GM06990 (cell line): Measurements from ENCODE around the gene PSME3IP1.
"Not testable (repeated sequence)": the region's sequence is repeated elsewhere in the genome, so short reads cannot be mapped to it uniquely, and the experiment has no call there.

Source experiments
- DNase-seq: peaks from one replicate; pipeline ENCODE4 v3.0.0-alpha.2; 2011; ENCODE audit not compliant: insufficient read length; ENCODE audit errors: extremely low read depth
- H3K27me3 ChIP-seq: replicated peaks from 2 replicates; pipeline ENCODE4 v1.6.0; 2011; ENCODE audit warnings: low read length; ENCODE audit not compliant: control insufficient read depth, insufficient read depth
- H3K36me3 ChIP-seq: 2 replicates; pipeline ENCODE4 v1.5.1; 2011; ENCODE audit warnings: low read length; ENCODE audit not compliant: control insufficient read depth, insufficient read depth
- H3K4me3 ChIP-seq: replicated peaks from 2 replicates; pipeline ENCODE4 v1.5.1; 2011; ENCODE audit warnings: low read depth, mild to moderate bottlenecking, control low read depth, low read length
- TF ChIP-seq, protein P1 (sequence below): IDR thresholded peaks from 2 replicates; pipeline ENCODE4 v1.5.1; 2011; ENCODE audit warnings: low read length, control low read depth, mild to moderate bottlenecking, inconsistent platforms; ENCODE audit not compliant: insufficient read depth, poor library complexity, severe bottlenecking

PSME3IP1 gene

DNA sequence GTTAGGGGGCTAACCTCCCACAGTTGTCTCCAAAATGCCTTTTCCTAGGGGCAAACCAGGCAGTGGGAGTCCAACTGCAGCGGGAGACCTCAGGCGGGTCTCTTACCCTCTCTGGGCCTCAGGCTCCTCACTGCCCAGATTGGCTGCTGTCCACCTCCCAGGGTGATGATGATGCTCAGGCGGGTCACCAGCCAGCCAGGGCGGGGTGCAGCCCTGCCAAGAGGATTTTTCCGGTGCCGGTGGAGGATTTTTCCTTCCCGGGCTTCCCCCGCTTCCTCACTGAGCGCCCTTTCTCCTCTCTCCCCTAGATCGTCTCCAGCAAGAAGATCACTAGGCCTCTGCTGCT is 70.7 kb downstream of the PSME3IP1 start:
- Histone ChIP-seq H3K4me3 (no peak overlapping the region), H3K27me3 (no peaks in the 10 kb centered on the region), H3K36me3 (no peaks in the 10 kb centered on the region)
- TF ChIP-seq, protein P1, sequence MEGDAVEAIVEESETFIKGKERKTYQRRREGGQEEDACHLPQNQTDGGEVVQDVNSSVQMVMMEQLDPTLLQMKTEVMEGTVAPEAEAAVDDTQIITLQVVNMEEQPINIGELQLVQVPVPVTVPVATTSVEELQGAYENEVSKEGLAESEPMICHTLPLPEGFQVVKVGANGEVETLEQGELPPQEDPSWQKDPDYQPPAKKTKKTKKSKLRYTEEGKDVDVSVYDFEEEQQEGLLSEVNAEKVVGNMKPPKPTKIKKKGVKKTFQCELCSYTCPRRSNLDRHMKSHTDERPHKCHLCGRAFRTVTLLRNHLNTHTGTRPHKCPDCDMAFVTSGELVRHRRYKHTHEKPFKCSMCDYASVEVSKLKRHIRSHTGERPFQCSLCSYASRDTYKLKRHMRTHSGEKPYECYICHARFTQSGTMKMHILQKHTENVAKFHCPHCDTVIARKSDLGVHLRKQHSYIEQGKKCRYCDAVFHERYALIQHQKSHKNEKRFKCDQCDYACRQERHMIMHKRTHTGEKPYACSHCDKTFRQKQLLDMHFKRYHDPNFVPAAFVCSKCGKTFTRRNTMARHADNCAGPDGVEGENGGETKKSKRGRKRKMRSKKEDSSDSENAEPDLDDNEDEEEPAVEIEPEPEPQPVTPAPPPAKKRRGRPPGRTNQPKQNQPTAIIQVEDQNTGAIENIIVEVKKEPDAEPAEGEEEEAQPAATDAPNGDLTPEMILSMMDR: no peak
- DNase-seq: no peak

DNA sequence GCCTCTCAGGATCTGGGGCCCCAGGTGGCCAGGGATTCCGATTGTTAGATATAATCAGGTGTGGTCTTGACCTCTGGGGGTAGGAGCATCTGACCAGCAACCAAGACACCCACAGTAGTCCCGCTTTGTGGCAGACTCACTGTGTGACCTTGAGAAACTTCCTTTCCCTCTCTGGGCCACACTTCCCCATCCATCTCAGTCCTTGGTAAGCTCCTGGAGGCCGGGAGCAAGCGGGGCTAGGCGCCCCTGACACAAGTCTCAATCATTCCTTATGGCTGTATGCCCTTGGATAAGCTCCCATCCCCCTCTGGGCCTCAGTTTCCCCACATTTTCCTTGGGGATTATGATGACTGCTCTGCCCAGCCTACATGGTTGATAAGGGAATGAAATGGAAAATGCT is 72.2 kb downstream of the PSME3IP1 start:
- no peak for DNase-seq
- Histone ChIP-seq H3K27me3 (no peaks in the 10 kb centered on the region), H3K4me3 (no peak overlapping the region), H3K36me3 (no peaks in the 10 kb centered on the region)
- TF ChIP-seq, protein P1: no peak

- Histone ChIP-seq H3K36me3 (no peaks in the 10 kb centered on the region), H3K27me3 (no peaks in the 10 kb centered on the region), H3K4me3 (no peak overlapping the region)
- DNase-seq: no peak
- TF ChIP-seq, protein P1: no peak
Measured at GRCh38 chr16:57113042-57113453, 72.8 kb downstream of the PSME3IP1 start.

DNA sequence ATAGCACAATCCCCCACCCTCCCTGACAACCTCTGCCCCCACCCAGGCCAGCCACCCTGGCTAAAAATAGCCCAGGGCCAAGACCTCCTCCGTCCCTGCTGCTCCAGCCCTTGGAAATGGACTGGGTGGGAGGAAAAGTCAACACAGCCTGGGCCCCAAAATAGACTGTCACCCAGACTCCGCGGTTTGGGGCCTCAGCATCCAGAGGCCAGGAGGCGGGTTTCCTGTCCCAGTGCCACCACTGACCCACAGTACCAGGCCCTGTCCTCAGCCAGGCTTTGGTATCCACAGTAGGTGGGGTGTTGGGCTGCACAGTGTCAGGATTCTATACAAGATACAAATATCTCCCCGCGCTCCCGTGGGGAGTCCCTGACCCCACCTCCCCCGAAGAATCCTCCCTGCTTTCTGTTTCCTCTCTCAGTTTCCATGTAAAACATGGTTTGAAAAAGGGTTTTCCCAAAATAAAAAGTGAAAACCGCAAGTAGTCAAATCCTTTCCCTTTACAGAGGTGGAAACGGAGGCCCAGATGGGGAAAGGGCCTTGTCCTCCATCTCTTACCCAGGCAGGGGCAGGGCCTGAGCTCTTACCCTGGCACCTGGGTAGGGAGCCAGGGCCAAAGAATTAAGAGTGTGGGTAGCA is 73.3 kb downstream of the PSME3IP1 start:
- no peak for DNase-seq
- H3K36me3 ChIP-seq: no peaks in the 10 kb centered on the region
- TF ChIP-seq, protein P1: no peak

DNA sequence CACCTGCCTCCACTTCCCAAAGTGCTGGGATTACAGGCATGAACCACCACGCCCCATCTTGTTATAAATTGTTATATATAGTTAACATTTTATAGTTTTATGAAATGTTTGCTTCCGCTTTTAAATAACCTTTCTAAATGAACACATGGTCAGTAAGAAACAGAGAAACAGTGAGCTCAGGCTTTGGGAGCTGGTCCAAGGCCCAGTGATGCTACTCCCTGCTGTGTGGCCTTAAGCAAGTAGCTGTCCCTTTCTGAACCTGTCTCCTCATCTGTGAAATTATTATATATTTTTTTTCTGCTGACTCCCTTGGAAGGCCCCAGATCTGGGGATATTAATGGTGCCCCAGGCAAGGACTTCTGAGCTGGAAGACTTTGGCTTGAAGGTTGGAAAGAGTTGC is 74.4 kb downstream of the PSME3IP1 start:
- no peak for DNase-seq
- no peaks in the 10 kb centered on the region for H3K27me3 ChIP-seq
- TF ChIP-seq, protein P1: no peak
- no peaks in the 10 kb centered on the region for H3K36me3 ChIP-seq
- no peak overlapping the region for H3K4me3 ChIP-seq

More for the DNA sequence above, 73.3 kb downstream of the PSME3IP1 start:
- H3K4me3 ChIP-seq: no peak overlapping the region
- H3K27me3 ChIP-seq: no peaks in the 10 kb centered on the region

- no peak overlapping the region for H3K4me3 ChIP-seq
- no peak for DNase-seq
- H3K27me3 ChIP-seq: no peaks in the 10 kb centered on the region
- TF ChIP-seq, protein P1: no peak
- H3K36me3 ChIP-seq: no peaks in the 10 kb centered on the region
Measured at GRCh38 chr16:57110937-57111336, 74.9 kb downstream of the PSME3IP1 start.

DNA sequence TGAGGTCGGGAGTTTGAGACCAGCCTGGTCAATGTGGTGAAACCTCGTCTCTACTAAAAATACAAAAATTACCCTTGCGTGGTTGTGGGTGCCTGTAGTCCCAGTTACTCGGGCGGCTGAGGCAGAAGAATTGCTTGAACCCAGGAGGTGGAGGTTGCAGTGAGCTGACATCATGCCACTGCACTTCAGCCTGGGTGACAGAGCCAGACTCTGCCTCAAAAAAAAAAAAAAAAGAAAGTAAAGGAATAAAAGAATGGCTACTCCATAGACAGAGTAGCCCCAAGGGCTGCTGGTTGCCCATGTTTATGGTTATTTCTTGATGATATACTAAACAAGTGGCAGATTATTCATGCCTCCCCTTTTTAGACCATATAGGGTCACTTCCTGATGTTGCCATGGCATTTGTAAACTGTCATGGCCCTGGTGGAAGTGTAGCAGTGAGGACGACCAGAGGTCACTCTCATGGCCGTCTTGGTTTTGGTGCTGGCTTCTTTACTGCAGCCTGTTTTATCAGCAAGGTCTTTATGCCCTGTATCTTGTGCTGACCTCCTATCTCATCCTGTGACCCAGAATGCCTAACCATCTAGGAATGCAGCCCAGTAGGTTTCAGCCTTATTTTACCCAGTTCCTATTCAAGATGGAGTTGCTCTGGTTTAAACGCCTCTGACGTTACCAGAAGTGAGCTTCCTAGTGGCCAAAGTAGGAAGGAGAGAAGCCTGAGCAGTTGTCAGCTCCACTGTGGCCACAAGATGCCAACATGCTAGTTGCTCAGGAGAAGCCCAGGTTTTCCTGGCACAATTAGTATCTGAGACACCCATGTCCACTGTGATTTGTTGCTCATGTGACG is 76.4 kb downstream of the PSME3IP1 start:
- not testable (repeated sequence) for H3K4me3 ChIP-seq, H3K27me3 ChIP-seq, DNase-seq, H3K36me3 ChIP-seq
